Measurements from ENCODE around the gene FUT4. TPM values are rescaled to one million over a fixed set of nuclear protein-coding genes. Genes with fewer than 3 reads are reported as not detected.

The FUT4 gene
- total RNA-seq, 2 donors from 2014 or later = 28.0 to 28.5 TPM

- Histone ChIP-seq H3K9ac (ENCODE audit: low read depth in 2 of 2, low read length in 2 of 2) (no peak overlapping the region), H3K27me3 (no peaks in the 10 kb centered on the region), H3K36me3 (no peaks in the 10 kb centered on the region), H3K4me3 (no peak overlapping the region), H3K27ac (no peak overlapping the region), H3K9me3 (no peaks in the 10 kb centered on the region), H3K4me1 (no peaks in the 10 kb centered on the region)
- intact Hi-C loops (cut with DNase I) = no loop called here
- TF ChIP-seq, protein P1, sequence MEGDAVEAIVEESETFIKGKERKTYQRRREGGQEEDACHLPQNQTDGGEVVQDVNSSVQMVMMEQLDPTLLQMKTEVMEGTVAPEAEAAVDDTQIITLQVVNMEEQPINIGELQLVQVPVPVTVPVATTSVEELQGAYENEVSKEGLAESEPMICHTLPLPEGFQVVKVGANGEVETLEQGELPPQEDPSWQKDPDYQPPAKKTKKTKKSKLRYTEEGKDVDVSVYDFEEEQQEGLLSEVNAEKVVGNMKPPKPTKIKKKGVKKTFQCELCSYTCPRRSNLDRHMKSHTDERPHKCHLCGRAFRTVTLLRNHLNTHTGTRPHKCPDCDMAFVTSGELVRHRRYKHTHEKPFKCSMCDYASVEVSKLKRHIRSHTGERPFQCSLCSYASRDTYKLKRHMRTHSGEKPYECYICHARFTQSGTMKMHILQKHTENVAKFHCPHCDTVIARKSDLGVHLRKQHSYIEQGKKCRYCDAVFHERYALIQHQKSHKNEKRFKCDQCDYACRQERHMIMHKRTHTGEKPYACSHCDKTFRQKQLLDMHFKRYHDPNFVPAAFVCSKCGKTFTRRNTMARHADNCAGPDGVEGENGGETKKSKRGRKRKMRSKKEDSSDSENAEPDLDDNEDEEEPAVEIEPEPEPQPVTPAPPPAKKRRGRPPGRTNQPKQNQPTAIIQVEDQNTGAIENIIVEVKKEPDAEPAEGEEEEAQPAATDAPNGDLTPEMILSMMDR (IDR thresholded peaks at IDR 0.05) = no peak
- DNase-seq = no peak
These were observed 15.2 kb downstream of the FUT4 start for GRCh38 chr11:94558932-94559331.

- no peak overlapping the region for H3K4me3 ChIP-seq
- no peak for DNase-seq
- no peaks in the 10 kb centered on the region for H3K36me3 ChIP-seq
- no peak overlapping the region for H3K9ac ChIP-seq (ENCODE audit: low read depth in 2 of 2, low read length in 2 of 2)
- intact Hi-C loops (cut with DNase I) = no loop called here
- H3K9me3 ChIP-seq = no peaks in the 10 kb centered on the region
- no peaks in the 10 kb centered on the region for H3K4me1 ChIP-seq
- H3K27ac ChIP-seq = no peak overlapping the region
- H3K27me3 ChIP-seq = no peaks in the 10 kb centered on the region
- TF ChIP-seq, protein P1 (IDR thresholded peaks at IDR 0.05) = no peak
These were observed 15.6 kb downstream of the FUT4 start for GRCh38 chr11:94559361-94559760.

GRCh38 chr11:94560834-94561233 is 17.1 kb downstream of the FUT4 start:
- Histone ChIP-seq H3K27ac (no peak overlapping the region), H3K9me3 (no peaks in the 10 kb centered on the region), H3K27me3 (no peaks in the 10 kb centered on the region), H3K4me1 (no peaks in the 10 kb centered on the region), H3K36me3 (no peaks in the 10 kb centered on the region), H3K4me3 (no peak overlapping the region), H3K9ac (ENCODE audit: low read depth in 2 of 2, low read length in 2 of 2) (no peak overlapping the region)
- TF ChIP-seq, protein P1 (IDR thresholded peaks at IDR 0.05) = no peak
- intact Hi-C loops (cut with DNase I) = loop anchor here (5.0 kb wide), 1 partner anchor 39 kb away; no protein-coding TSS in a partner anchor
- no peak for DNase-seq

DNA sequence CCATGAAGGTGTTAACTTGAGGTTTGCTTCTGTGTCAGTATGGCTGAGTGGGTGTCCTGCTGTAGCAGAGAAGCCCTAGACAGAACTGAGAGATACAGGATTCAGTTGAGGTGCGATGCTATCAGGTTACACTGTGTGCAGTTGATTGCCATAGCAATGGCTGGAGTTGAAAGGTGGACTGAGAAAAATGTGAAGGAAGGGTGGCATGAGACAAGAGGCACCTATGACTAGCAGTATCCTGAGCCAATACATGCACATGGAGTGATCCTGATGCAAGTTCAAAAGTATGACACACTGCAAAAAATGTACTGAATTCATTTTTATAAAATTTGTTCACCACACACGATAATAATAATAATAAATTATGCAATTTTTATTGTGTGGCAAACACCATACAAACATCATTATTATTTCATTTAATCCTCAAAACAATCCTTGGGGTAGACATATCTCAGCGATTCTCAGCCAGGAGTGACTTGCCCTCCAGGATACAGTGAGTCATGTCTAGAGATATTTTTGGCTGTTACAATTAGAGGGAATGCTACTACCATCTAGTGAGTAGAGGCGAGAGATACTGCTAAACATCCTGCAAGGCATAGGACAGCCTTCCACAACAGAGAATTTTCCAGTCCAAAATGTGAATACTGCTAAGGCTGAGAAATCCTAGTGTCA is 19.6 kb downstream of the FUT4 start:
- H3K9ac ChIP-seq (ENCODE audit: low read depth in 2 of 2, low read length in 2 of 2) = no peak overlapping the region
- no peaks in the 10 kb centered on the region for H3K27me3 ChIP-seq
- no peaks in the 10 kb centered on the region for H3K36me3 ChIP-seq
- H3K27ac ChIP-seq = no peak overlapping the region
- no peaks in the 10 kb centered on the region for H3K4me1 ChIP-seq
- no peak overlapping the region for H3K4me3 ChIP-seq
- no peaks in the 10 kb centered on the region for H3K9me3 ChIP-seq
- intact Hi-C loops (cut with DNase I) = loop anchor here (5.0 kb wide), 1 partner anchor 41 kb away; no protein-coding TSS in a partner anchor
- TF ChIP-seq, protein P1 (IDR thresholded peaks at IDR 0.05) = no peak
- no peak for DNase-seq

- Histone ChIP-seq H3K9ac (ENCODE audit: low read depth in 2 of 2, low read length in 2 of 2) (no peak overlapping the region), H3K9me3 (no peaks in the 10 kb centered on the region), H3K27ac (no peak overlapping the region), H3K4me3 (no peak overlapping the region), H3K4me1 (no peaks in the 10 kb centered on the region), H3K27me3 (no peaks in the 10 kb centered on the region), H3K36me3 (no peaks in the 10 kb centered on the region)
- intact Hi-C loops (cut with DNase I) = loop anchor here (5.0 kb wide), 1 partner anchor 42 kb away; no protein-coding TSS in a partner anchor
- TF ChIP-seq, protein P1 (IDR thresholded peaks at IDR 0.05) = no peak
- no peak for DNase-seq
These were observed 20.2 kb downstream of the FUT4 start for GRCh38 chr11:94563848-94564467.

All from colonic mucosa (tissue), 4 donors.